Umbilical cord (tissue), 2 donors: ENCODE results near the gene ACD. TPM values are rescaled to one million over a fixed set of nuclear protein-coding genes. Genes with fewer than 3 reads are reported as not detected.
"Not testable (repeated sequence)": the region's sequence is repeated elsewhere in the genome, so short reads cannot be mapped to it uniquely, and the experiment has no call there.

Source experiments
- DNase-seq: peaks from one replicate; pipeline ENCODE4 v3.0.0-alpha.2; 2015; ENCODE audit warnings: low spot score
- total RNA-seq: library from RNA; depleted of rRNA; stranded (reverse); fragments of >200 nt; gene quantifications from one replicate; pipeline ENCODE4 v1.2.3, GENCODE V29; 2014; ENCODE audit warnings: low replicate concordance; ENCODE audit not compliant: insufficient read depth

Gene ACD
- 11.3 TPM for total RNA-seq

GRCh38 chr16:67659675-67660563 lies at the start of gene ACD:
ACD (minus strand) TSS chr16:67660260; CDS start chr16:67660220, 40 bp downstream.
- peak; percentile 95 for DNase-seq

GRCh38 chr16:67709050-67709449 lies 49.0 kb upstream of the ACD start:
- DNase-seq, result no peak

DNA sequence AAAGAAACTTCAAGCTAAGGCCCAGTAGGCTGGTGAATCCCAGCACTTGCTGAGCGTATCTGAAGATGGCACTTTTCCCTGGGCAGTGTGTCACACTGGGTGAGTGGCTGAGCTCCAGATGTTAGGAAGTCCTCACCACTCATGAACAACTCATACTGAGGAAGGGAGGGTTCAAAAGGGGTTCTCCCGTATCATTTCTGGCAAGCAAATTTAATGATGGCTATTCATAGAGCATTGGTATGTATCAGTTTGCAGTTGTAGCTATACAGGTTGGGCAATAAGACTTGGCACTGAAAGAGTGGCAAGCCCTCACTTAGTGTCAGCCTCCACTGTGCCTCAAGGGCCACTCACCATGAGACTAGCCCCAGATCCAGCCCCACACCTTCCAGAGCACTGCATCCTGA lies 48.3 kb upstream of the ACD start:
- DNase-seq, result no peak

GRCh38 chr16:67707790-67708189 lies 47.7 kb upstream of the ACD start:
- DNase-seq, result no peak

GRCh38 chr16:67707210-67707609 lies 47.1 kb upstream of the ACD start:
- DNase-seq, result no peak

DNA sequence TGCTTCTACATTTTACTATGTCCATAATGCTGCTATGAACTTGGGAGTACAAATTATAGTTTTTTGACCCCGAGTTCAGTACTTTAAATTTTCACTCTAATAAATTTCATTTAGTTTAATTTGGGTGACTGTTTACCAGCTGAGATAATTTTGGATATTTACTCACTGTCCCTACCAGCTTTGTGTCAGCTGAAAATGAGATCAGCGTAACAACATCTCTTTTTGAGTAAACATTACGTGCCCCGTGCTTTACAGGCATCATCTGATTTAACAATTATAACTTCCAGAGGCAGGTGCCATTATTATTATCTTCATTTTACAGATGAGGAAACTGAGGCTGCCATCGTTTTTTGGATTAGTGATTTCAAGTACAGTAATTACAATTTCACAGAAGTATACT lies 44.0 kb upstream of the ACD start:
- DNase-seq, result no peak

GRCh38 chr16:67703626-67704025 lies 43.6 kb upstream of the ACD start:
- no peak for DNase-seq

DNA sequence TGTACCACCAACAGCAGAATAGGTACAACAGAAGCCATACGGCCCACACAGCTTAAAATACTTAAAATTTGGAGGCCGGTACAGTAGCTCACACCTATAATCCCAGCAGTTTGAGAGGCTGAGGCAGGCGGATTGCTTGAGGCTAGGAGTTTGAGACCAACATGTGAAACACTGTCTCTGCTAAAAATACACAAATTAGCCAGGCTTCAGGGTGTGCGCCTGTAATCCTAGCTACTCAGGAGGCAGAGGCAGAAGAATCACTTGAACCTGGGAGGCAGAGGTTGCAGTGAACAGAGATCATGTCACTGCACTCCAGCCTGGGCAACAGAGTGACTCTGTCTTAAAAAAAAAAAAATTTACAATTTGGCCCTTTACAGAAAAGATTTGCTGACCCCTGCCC lies 42.1 kb upstream of the ACD start:
- no peak for DNase-seq

GRCh38 chr16:67701420-67701819 lies 41.4 kb upstream of the ACD start:
- no peak for DNase-seq

DNA sequence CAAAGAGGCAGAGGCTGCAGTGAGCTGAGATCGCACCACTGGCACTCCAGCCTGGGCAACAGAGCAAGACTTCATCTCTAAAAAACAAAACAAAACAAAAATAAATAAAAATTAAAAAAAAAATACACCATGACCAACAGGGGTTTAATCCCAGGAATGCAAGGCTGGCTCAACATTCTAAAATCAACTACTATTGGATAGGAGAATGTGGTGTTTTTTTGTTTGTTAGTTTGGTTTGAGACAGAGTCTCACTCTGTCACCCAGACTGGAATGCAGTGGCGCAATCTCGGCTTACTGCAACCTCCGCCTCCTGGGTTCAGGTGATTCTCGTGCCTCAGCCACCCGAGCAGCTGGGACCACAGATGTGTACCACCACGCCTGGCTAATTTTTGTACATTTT lies 39.2 kb upstream of the ACD start:
- DNase-seq, result no peak

DNA sequence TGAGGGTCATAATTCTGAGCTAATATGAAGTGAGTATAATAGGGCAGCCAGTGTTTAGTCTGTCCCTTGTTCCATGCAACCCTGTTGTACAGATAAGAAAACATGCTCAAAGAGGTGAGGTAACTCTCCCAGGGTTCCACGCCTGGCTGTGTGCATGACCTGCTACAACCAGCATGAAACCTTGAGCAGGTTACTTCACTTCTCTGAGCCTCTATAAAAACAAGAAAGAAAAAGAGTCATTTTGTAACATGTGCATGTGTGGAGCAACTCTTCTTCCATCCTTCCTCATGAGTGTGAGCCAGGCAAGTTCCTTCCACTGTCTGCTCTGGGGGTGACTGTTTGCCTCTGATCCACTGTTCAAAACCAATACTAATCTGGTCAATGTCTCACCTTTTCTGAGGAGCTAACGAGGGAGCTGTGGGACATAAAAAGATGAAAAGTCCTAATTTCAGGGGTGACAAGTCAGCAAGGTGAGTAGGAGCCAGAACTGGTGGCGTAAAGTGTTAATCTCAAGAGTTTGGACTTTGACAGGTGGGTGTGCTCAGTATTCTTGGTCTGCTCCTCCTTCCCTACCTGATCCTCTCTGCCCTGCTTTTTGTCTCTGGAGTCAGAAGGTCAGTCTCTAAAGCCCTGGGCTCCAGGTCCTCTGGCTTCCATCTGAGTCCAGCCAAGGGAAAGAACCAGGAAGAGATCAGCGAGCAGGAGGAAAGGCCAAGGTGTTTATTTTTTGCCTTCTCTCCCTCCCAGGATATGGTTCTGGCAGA lies 37.5 kb upstream of the ACD start:
- no peak for DNase-seq

- DNase-seq, result no peak
Observed at GRCh38 chr16:67694611-67695010, 34.6 kb upstream of the ACD start.

- DNase-seq, result not testable (repeated sequence)
Observed at GRCh38 chr16:67693517-67694285, 33.6 kb upstream of the ACD start.

DNA sequence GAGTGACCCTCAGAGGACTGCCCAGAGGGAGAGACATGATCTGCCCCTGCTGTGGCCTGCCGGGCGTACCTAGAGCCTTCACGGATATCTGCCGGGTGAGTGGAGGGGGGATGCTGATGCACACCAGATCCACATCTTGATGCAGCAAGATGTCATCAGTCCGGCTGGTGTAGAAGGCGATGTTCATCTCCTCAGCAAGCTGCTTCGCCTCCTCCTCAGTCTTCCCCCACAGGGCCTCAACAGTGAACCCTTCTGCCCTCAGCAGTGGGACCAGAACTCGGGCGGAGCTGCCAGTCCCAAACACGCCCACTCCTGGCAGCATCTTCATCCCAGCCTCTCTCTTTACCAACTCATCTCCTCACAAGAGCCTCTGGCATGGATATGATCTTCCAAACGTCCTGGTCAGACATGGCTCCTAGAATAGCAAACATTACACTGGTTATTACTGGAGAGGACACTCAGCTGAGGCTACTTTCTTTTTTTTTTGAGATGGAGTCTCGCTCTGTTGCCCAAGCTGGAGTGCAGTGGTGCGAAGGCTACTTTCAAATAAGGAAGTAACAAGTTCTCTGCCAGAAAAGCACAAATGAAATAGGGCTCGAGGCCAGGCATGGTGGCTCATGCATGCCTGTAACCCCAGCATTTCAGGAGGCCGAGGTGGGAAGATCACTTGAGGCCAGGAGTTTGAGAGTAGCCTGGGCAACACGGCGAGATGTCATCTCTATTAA lies 25.5 kb upstream of the ACD start:
- DNase-seq, result no peak

GRCh38 chr16:67683767-67684166 lies 23.7 kb upstream of the ACD start:
- DNase-seq, result no peak

DNA sequence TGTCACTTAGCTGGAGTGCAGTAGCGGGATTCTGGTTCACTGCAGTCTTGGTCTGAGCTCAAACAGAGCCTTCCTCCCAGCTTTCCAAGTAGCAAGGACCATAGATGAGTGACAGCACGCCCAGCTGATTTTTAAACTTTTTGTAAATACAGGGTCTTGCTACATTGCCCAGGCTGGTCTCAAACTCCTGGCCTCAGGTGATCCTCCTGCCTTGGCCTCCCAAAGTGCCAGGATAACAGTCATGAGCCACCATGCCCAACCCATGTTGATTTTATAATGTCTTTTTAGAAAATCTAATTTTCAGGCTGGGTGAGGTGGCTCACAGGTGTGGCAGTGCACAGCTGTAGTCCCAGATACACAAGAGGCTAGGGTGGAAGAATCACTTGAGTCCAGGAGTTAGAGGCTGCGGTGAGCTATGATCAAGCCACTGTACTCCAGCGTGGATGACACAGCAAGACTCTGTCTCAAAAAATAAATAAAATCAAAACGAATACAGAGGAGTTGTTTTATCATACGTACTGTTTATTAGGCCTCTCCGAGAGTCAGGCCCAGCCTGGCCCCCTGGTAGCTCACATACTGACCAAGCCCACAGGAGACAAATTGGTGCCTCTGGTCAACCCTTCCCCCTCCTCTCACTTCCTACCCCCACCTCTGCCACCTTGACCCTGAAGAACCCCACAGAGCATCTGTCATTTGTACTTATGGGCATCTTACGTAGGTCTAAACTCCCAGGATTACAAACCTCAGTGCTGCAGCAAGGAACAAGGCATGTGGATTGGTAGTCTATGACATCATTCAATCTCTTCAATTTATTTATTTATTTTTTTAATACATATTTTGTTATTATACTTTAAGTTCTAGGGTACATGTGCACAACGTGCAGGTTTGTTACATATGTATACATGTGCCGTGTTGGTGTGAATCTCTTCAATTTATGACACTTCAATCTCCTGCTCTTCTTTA lies 20.2 kb upstream of the ACD start:
- no peak for DNase-seq

- no peak for DNase-seq
Observed at GRCh38 chr16:67678354-67679023, 18.4 kb upstream of the ACD start.

GRCh38 chr16:67677712-67678111 lies 17.7 kb upstream of the ACD start:
- DNase-seq, result no peak

GRCh38 chr16:67676939-67677338 lies 16.9 kb upstream of the ACD start:
- DNase-seq, result no peak

DNA sequence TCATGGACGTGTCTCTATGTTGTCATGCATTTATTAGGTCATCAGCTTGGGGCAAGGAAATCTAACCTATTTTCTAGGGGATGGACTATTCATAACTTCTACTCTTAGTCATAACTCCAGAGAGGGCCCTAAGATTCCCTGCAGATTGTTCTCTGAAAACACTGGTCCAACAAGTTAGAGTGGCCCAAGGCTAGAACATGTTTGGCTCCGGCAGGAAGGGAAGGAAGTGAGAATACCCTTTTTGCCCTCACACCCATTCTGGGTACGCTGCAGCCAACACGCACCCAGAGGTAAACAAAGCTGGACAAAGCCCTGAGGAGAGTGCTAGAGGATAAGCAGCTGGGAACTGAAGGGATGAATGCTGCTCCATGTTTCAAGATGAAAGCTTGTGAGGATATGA lies 16.5 kb upstream of the ACD start:
- no peak for DNase-seq
